HepG2 (cell line): ENCODE data around the gene PLVAP. TPM values are rescaled to one million over a fixed set of nuclear protein-coding genes. Genes with fewer than 3 reads are reported as not detected.
A peak's percentile ranks its signal among the peaks of the same experiment; 100 is the strongest.

Experiments
- AHDC1 ChIP-seq: sonication (generic); formaldehyde crosslinking; IDR thresholded peaks from 2 replicates; pipeline ENCODE4 v1.5.1; 2020; ENCODE audit warnings: mild to moderate bottlenecking, missing genetic modification reagents, borderline replicate concordance
- BCL3 ChIP-seq: sonication (generic); formaldehyde crosslinking; IDR thresholded peaks from 2 replicates; pipeline ENCODE4 v1.5.1; 2020; ENCODE audit warnings: mild to moderate bottlenecking, missing genetic modification reagents, moderate library complexity
- CEBPZ ChIP-seq: IDR thresholded peaks from 2 replicates; pipeline ENCODE4 v1.6.1; 2012; ENCODE audit warnings: low read length, improper control_type of control experiment
- MEIS2 ChIP-seq: sonication (generic); formaldehyde crosslinking; IDR thresholded peaks from 2 replicates; pipeline ENCODE4 v1.9.0; 2021; ENCODE audit warnings: mild to moderate bottlenecking, missing genetic modification reagents
- MXD3 ChIP-seq: IDR thresholded peaks from 2 replicates; pipeline ENCODE4 v1.6.1; 2016; ENCODE audit warnings: mild to moderate bottlenecking, missing biosample characterization, missing genetic modification reagents
- NFKB2 ChIP-seq: sonication (generic); formaldehyde crosslinking; IDR thresholded peaks from 2 replicates; pipeline ENCODE4 v1.4.0; 2020; ENCODE audit warnings: missing genetic modification reagents, borderline replicate concordance
- RBFOX2 ChIP-seq: fragments of 200-400 bp; formaldehyde crosslinking; IDR thresholded peaks from 2 replicates; pipeline ENCODE4 v1.6.1; 2017; ENCODE audit warnings: low read depth, mild to moderate bottlenecking, low read length
- RBM39 ChIP-seq: fragments of 200-400 bp; formaldehyde crosslinking; IDR thresholded peaks from one replicate; pipeline ENCODE4 v1.6.1; 2018; ENCODE audit warnings: antibody characterized with exemption, mild to moderate bottlenecking, low read depth, low read length; ENCODE audit not compliant: poor library complexity, severe bottlenecking
- YEATS2 ChIP-seq: sonication (generic); formaldehyde crosslinking; IDR thresholded peaks from 2 replicates; pipeline ENCODE4 v1.4.0; 2020; ENCODE audit warnings: missing genetic modification reagents, borderline replicate concordance
- ZFP91 ChIP-seq: sonication (generic); formaldehyde crosslinking; IDR thresholded peaks from 2 replicates; pipeline ENCODE4 v1.9.0; 2022; ENCODE audit warnings: missing genetic modification reagents, mild to moderate bottlenecking, borderline replicate concordance
- ZNF160 ChIP-seq: sonication (generic); formaldehyde crosslinking; IDR thresholded peaks from 2 replicates; pipeline ENCODE4 v1.8.0; 2022; ENCODE audit warnings: mild to moderate bottlenecking, inconsistent platforms, missing genetic modification reagents
- polyA plus RNA-seq, 8 experiments: library from polyadenylated mRNA; depleted of rRNA in 3 of 8; stranded (reverse) in 7 of 8; unstranded in 1 of 8; fragments of >200 nt; fragmentation: Illumina TruSeq in 4 of 8; extraction: Trizol in 4 of 8; gene quantifications; 2 replicates each; pipeline versions ENCODE4 v1.2.1 to v1.2.3, GENCODE V29; 2011 to 2016; ENCODE audit warnings: low read depth in 4 of 8, missing spikeins in 1 of 8, mixed read lengths in 1 of 8; ENCODE audit not compliant: insufficient read depth in 1 of 8
- total RNA-seq, 5 experiments: library from RNA; depleted of rRNA; stranded (reverse); fragments of >200 nt; fragmentation: Illumina TruSeq; extraction: Trizol; gene quantifications; 2 replicates each; pipeline ENCODE4 v1.2.3, GENCODE V29; 2016; ENCODE audit warnings: low read depth in 1 of 5

PLVAP gene
- total and polyA plus RNA-seq, 2 of the 13 experiments (the other 11 are each of a cell fraction or from before 2014, with no cell fraction given) = 0.26 TPM; not detected in 1

- TF ChIP-seq AHDC1 (CRISPR knock-in tag) = no peak
- peak; percentile 77 for TF ChIP-seq RBFOX2
- TF ChIP-seq NFKB2 (CRISPR knock-in tag) = peak; percentile 86; the same call in 1 of the 2 replicates
- no peak for TF ChIP-seq CEBPZ
- peak; percentile 69 for TF ChIP-seq RBM39
- TF ChIP-seq MXD3 (CRISPR knock-in tag) = peak; percentile 28; the same call in 1 of the 2 replicates
- TF ChIP-seq BCL3 = peak; percentile 91; the same call in 1 of the 2 replicates
- peak; percentile 79; the same call in 1 of the 2 replicates for TF ChIP-seq MEIS2 (CRISPR knock-in tag)
- no peak for TF ChIP-seq YEATS2
- TF ChIP-seq ZNF160 (CRISPR knock-in tag) = peak; percentile 56; the same call in 1 of the 2 replicates
- TF ChIP-seq ZFP91 (CRISPR knock-in tag) = peak; percentile 52
Measured at GRCh38 chr19:17334414-17335409, 42.4 kb downstream of the PLVAP start, which contains the start of gene ANO8 (continued).
